ENCODE data around the gene RAET1G.
"Not testable (repeated sequence)": the region's sequence is repeated elsewhere in the genome, so short reads cannot be mapped to it uniquely, and the experiment has no call there.

Gene RAET1G

GRCh38 chr6:149933461-149933860, 10.5 kb upstream of the RAET1G start:
- Histone ChIP-seq H3K27me3 (ENCODE audit: control insufficient read depth, insufficient read depth, low read length) (peaks cover 80% of the 10 kb centered on the region), H3K36me3 (ENCODE audit: control insufficient read depth, insufficient read depth, low read length) (no peaks in the 10 kb centered on the region)

GRCh38 chr6:149933036-149933435, 10.1 kb upstream of the RAET1G start:
- H3K9me3 ChIP-seq (ENCODE audit: control insufficient read depth, insufficient read depth, low read length) = no peaks in the 10 kb centered on the region
- H3K27me3 ChIP-seq (ENCODE audit: control insufficient read depth, insufficient read depth, low read length) = peaks cover 76% of the 10 kb centered on the region
- no peak overlapping the region for H3K4me3 ChIP-seq (ENCODE audit: low read depth, low read length)
- H3K4me1 ChIP-seq (ENCODE audit: control insufficient read depth, insufficient read depth, low read length) = no peaks in the 10 kb centered on the region
- no peak overlapping the region for H3K27ac ChIP-seq (ENCODE audit: low read depth, low read length)
- H3K36me3 ChIP-seq (ENCODE audit: control insufficient read depth, insufficient read depth, low read length) = no peaks in the 10 kb centered on the region
- H3K9ac ChIP-seq (ENCODE audit: low read depth, low read length) = no peak overlapping the region

More at GRCh38 chr6:149933461-149933860, 10.5 kb upstream of the RAET1G start:
- Histone ChIP-seq H3K9me3 (ENCODE audit: control insufficient read depth, insufficient read depth, low read length) (no peaks in the 10 kb centered on the region), H3K9ac (ENCODE audit: low read depth, low read length) (no peak overlapping the region), H3K4me1 (ENCODE audit: control insufficient read depth, insufficient read depth, low read length) (peaks cover 3% of the 10 kb centered on the region; the same call in 1 of the 2 replicates), H3K27ac (ENCODE audit: low read depth, low read length) (no peak overlapping the region), H3K4me3 (ENCODE audit: low read depth, low read length) (no peak overlapping the region)

- no peaks in the 10 kb centered on the region for H3K9me3 ChIP-seq (ENCODE audit: control insufficient read depth, insufficient read depth, low read length)
- H3K36me3 ChIP-seq (ENCODE audit: control insufficient read depth, insufficient read depth, low read length) = no peaks in the 10 kb centered on the region
- H3K9ac ChIP-seq (ENCODE audit: low read depth, low read length) = no peak overlapping the region
- peaks cover 66% of the 10 kb centered on the region for H3K27me3 ChIP-seq (ENCODE audit: control insufficient read depth, insufficient read depth, low read length)
- no peaks in the 10 kb centered on the region for H3K4me1 ChIP-seq (ENCODE audit: control insufficient read depth, insufficient read depth, low read length)
- H3K4me3 ChIP-seq (ENCODE audit: low read depth, low read length) = no peak overlapping the region
- H3K27ac ChIP-seq (ENCODE audit: low read depth, low read length) = no peak overlapping the region
Measured at GRCh38 chr6:149931501-149931900, 8.6 kb upstream of the RAET1G start.

GRCh38 chr6:149929422-149929821, 6.5 kb upstream of the RAET1G start:
- no peaks in the 10 kb centered on the region for H3K4me1 ChIP-seq (ENCODE audit: control insufficient read depth, insufficient read depth, low read length)
- H3K27ac ChIP-seq (ENCODE audit: low read depth, low read length) = no peak overlapping the region
- H3K9me3 ChIP-seq (ENCODE audit: control insufficient read depth, insufficient read depth, low read length) = no peaks in the 10 kb centered on the region
- H3K4me3 ChIP-seq (ENCODE audit: low read depth, low read length) = no peak overlapping the region
- no peaks in the 10 kb centered on the region for H3K36me3 ChIP-seq (ENCODE audit: control insufficient read depth, insufficient read depth, low read length)
- peaks cover 66% of the 10 kb centered on the region for H3K27me3 ChIP-seq (ENCODE audit: control insufficient read depth, insufficient read depth, low read length)
- no peak overlapping the region for H3K9ac ChIP-seq (ENCODE audit: low read depth, low read length)

- H3K9me3 ChIP-seq (ENCODE audit: control insufficient read depth, insufficient read depth, low read length); H3K4me1 ChIP-seq (ENCODE audit: control insufficient read depth, insufficient read depth, low read length); H3K36me3 ChIP-seq (ENCODE audit: control insufficient read depth, insufficient read depth, low read length); H3K27ac ChIP-seq (ENCODE audit: low read depth, low read length); H3K4me3 ChIP-seq (ENCODE audit: low read depth, low read length); H3K9ac ChIP-seq (ENCODE audit: low read depth, low read length): not testable (repeated sequence)
- peaks cover 79% of the 10 kb centered on the region for H3K27me3 ChIP-seq (ENCODE audit: control insufficient read depth, insufficient read depth, low read length)
Measured at GRCh38 chr6:149927025-149927424, 4.1 kb upstream of the RAET1G start.

GRCh38 chr6:149925974-149926777, 3.3 kb upstream of the RAET1G start:
- no peaks in the 10 kb centered on the region for H3K9me3 ChIP-seq (ENCODE audit: control insufficient read depth, insufficient read depth, low read length)
- H3K4me1 ChIP-seq (ENCODE audit: control insufficient read depth, insufficient read depth, low read length) = no peaks in the 10 kb centered on the region
- peak overlapping the region; percentile 58 for H3K4me3 ChIP-seq (ENCODE audit: low read depth, low read length)
- H3K36me3 ChIP-seq (ENCODE audit: control insufficient read depth, insufficient read depth, low read length) = no peaks in the 10 kb centered on the region
- H3K27me3 ChIP-seq (ENCODE audit: control insufficient read depth, insufficient read depth, low read length) = peaks cover 79% of the 10 kb centered on the region
- no peak overlapping the region for H3K27ac ChIP-seq (ENCODE audit: low read depth, low read length)
- no peak overlapping the region for H3K9ac ChIP-seq (ENCODE audit: low read depth, low read length)

- no peaks in the 10 kb centered on the region for H3K36me3 ChIP-seq (ENCODE audit: control insufficient read depth, insufficient read depth, low read length)
- H3K27ac ChIP-seq (ENCODE audit: low read depth, low read length) = no peak overlapping the region
- H3K9me3 ChIP-seq (ENCODE audit: control insufficient read depth, insufficient read depth, low read length) = no peaks in the 10 kb centered on the region
- H3K4me3 ChIP-seq (ENCODE audit: low read depth, low read length) = peak overlapping the region; percentile 58
- H3K9ac ChIP-seq (ENCODE audit: low read depth, low read length) = no peak overlapping the region
- no peaks in the 10 kb centered on the region for H3K4me1 ChIP-seq (ENCODE audit: control insufficient read depth, insufficient read depth, low read length)
- peaks cover 79% of the 10 kb centered on the region for H3K27me3 ChIP-seq (ENCODE audit: control insufficient read depth, insufficient read depth, low read length)
Measured at GRCh38 chr6:149925253-149925973, 2.5 kb upstream of the RAET1G start.

- no peaks in the 10 kb centered on the region for H3K36me3 ChIP-seq (ENCODE audit: control insufficient read depth, insufficient read depth, low read length)
- H3K27me3 ChIP-seq (ENCODE audit: control insufficient read depth, insufficient read depth, low read length) = peaks cover 80% of the 10 kb centered on the region
- no peaks in the 10 kb centered on the region for H3K4me1 ChIP-seq (ENCODE audit: control insufficient read depth, insufficient read depth, low read length)
- no peak overlapping the region for H3K27ac ChIP-seq (ENCODE audit: low read depth, low read length)
- H3K9ac ChIP-seq (ENCODE audit: low read depth, low read length) = no peak overlapping the region
- H3K9me3 ChIP-seq (ENCODE audit: control insufficient read depth, insufficient read depth, low read length) = no peaks in the 10 kb centered on the region
- H3K4me3 ChIP-seq (ENCODE audit: low read depth, low read length) = no peak overlapping the region
Measured at GRCh38 chr6:149924933-149925252, 2.0 kb upstream of the RAET1G start.

GRCh38 chr6:149924206-149924932, 1.4 kb upstream of the RAET1G start:
- H3K9ac ChIP-seq (ENCODE audit: low read depth, low read length) = no peak overlapping the region
- no peaks in the 10 kb centered on the region for H3K9me3 ChIP-seq (ENCODE audit: control insufficient read depth, insufficient read depth, low read length)
- peaks cover 78% of the 10 kb centered on the region for H3K27me3 ChIP-seq (ENCODE audit: control insufficient read depth, insufficient read depth, low read length)
- H3K27ac ChIP-seq (ENCODE audit: low read depth, low read length) = no peak overlapping the region
- H3K4me3 ChIP-seq (ENCODE audit: low read depth, low read length) = no peak overlapping the region
- H3K36me3 ChIP-seq (ENCODE audit: control insufficient read depth, insufficient read depth, low read length) = no peaks in the 10 kb centered on the region
- H3K4me1 ChIP-seq (ENCODE audit: control insufficient read depth, insufficient read depth, low read length) = no peaks in the 10 kb centered on the region

- Histone ChIP-seq H3K27me3 (ENCODE audit: control insufficient read depth, insufficient read depth, low read length) (peaks cover 76% of the 10 kb centered on the region), H3K9me3 (ENCODE audit: control insufficient read depth, insufficient read depth, low read length) (no peaks in the 10 kb centered on the region), H3K36me3 (ENCODE audit: control insufficient read depth, insufficient read depth, low read length) (no peaks in the 10 kb centered on the region), H3K27ac (ENCODE audit: low read depth, low read length) (no peak overlapping the region), H3K4me3 (ENCODE audit: low read depth, low read length) (peak overlapping the region; percentile 67), H3K9ac (ENCODE audit: low read depth, low read length) (no peak overlapping the region), H3K4me1 (ENCODE audit: control insufficient read depth, insufficient read depth, low read length) (no peaks in the 10 kb centered on the region)
Measured at GRCh38 chr6:149923327-149923986, 536 bp upstream of the RAET1G start.
